ENCODE results near the gene VIPR2.

Gene VIPR2

DNA sequence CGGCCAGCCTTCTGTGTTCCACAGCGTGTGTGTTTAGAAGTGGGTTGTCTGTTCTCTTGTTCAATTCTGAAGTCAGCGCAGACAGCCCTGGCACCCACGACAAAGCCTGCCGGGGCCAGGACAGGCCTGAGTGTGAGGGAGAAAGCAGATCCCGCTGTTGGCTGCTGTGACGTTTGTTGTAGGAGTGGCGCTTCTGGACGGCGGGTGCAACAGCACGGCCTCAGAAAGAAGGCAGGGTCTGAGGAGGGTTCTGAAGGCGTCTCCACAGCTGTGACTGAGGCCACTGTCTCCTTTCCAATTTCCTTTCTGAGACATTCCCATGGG is 76.2 kb downstream of the VIPR2 start:
- peak; percentile 9 for DNase-seq (ENCODE audit: low read depth, low spot score)

DNA sequence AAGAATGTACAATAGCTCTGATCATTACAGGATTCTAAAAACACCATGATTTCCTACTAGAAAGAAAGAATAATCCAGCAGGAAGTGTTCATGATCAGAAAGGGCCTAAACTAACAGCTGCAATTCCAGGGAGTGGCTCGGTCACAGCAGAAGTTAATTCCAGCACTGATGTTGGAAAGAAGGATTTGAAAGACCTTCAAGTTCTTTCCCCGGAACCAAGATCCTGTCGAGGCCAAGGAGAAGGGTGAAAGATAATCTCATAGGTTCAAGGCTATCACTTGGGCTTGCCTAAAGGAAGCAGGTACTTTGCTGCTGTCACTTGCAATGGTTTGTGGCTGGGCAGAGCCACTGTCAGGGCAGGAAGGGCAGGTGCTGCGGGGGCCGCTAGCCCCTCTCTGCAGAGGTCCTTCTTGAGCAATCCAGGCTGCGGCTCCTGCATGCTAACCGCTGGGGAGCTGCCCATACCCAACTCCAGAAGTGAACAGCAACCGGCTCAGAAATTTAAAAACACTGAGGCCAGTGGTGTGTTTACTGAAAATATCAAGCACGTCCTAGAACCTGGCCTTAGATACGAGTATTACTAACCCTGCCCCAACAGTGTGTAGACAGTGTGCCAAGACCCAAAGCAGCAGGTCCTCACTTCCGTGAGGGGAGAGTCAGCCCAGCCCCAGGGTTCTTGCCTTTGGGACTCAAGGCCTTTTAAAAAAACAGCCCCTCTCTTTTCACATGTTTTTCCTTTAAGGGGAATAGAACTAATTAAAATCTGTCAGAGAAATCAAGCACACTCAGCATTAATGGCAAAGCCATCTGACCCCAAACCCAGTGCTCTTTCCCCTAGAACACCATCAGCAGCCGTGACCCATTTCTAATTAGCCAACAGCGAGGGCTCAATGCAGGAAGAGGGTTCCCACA is 76.8 kb downstream of the VIPR2 start:
- no peak for DNase-seq (ENCODE audit: low read depth, low spot score)

DNA sequence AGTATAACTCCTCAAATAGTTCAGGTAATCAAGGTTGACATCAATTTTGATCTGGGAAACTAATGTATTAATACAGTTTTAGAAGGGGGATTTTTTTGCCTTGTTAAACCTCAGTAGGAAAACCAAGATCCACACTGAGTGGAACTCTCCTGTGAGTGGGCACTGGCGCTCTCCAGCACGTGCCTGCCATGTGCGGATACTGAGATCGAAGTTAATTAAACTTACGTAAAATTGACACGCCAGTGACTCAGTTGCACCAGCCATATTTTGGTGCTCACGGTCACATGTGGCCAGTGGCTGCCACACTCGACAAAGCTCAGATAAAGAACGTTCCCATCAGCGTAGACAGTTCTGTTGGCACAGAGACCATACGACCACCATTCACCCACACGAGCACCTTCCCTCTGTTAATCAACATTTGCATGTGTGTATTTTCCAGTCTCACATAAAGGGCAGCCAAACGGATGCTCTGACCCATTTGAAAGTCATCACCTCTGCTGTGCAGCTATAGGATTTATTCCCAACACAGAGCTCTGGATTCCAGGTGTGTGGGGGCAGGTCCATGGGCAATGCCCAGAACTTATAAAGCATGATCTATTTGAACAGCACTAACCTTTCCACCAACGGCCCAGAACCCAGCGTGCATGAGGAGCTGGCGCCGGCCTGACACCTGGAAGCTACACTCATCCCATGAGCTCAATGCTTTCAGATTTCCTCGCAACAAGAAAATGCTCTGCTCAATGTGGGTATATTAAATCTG is 77.7 kb downstream of the VIPR2 start:
- DNase-seq (ENCODE audit: low read depth, low spot score): no peak

DNA sequence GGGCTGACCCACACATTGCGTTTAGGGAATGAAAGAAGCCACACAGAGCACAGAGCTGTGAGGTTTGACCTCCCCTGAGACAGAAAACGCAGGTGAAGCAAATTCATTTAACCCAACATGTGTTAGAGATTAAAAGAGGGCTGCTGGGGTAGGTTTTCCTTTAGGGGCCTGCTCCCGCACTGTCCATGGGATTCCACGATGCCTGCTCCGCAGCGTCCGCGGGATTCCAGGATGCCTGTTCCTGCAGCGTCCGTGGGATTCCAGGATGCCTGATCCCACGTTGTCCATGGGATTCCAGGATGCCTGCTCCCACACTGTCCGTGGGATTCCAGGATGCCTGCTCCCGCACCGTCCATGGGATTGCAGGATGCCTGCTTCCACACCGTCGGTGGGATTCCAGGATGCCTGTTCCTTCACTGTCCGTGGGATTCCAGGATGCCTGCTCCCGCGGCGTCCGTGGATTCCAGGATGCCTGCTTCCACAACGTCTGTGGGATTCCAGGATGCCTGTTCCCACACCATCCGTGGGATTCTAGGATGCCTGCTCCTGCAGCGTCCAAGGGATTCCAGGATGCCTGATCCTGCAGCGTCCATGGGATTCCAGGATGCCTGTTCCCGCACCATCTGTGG is 78.7 kb downstream of the VIPR2 start:
- DNase-seq (ENCODE audit: low read depth, low spot score): no peak

DNA sequence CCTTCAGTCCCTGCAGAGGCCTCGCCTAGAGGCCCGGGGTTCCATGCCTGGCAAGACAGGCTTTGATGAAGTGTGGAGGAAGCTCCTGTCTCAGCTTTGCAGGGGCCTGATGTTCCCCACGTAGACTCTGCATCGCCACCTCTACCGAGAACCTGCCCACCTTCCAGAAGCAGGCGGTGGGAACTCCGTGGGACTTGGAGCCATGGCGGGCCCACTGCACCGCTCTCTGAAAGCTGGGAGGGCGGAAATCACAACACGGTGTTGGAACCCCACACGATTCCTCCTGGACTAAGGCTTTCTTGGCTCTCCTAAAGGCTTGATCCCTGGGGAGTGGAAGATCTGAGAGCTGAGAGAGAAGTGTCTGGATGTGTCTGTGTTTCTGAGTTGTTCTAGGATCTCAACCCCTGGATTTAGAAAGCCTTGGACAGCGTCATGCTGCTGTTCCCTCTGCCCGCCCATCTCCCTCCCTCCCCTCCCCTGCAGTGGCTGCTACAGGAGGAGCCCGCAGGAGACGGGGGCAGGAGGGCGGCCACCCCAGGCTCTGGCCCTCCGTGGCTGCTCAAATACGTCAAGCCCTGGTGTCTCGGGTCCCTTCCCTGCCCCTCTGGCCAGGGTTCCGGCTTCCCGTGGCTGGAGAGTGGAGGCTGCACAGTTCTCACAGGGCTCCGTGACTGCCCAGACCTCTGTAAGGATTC is 79.7 kb downstream of the VIPR2 start:
- DNase-seq (ENCODE audit: low read depth, low spot score): no peak

DNA sequence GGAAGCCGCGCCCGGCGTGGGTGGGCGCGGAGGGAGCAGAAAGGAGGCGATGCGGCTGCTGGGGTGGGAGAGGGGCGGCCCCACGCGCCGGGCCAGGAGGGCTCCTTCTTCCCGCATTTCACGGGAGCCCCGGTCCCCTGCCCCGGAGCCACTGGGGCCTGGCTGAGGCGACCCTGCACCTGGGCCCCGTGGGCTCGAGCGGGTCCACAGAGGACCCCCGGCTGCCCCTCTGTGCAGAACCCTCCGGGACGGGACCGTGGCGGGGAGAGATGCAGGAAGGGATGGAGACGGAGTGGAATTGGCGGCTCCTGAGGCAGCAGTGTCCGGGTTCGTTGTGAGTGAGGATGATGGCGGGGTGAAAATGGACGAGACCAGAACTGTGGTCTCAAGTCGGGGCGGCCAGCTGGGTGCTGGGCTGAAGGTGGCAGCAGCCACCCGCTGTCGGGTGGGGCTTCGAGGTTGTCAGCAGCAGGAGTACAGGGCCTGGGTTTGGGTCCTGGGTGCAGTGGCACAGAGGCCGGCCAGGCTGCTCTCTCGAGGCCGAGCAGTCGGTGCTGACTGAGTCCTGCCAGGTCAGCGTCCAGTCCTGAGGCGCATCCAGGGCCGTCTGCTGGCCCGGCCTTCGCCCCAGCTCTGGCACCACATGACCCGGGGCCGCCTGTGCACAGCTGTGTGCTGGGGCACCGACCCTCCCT is 80.4 kb downstream of the VIPR2 start:
- no peak for DNase-seq (ENCODE audit: low read depth, low spot score)

DNA sequence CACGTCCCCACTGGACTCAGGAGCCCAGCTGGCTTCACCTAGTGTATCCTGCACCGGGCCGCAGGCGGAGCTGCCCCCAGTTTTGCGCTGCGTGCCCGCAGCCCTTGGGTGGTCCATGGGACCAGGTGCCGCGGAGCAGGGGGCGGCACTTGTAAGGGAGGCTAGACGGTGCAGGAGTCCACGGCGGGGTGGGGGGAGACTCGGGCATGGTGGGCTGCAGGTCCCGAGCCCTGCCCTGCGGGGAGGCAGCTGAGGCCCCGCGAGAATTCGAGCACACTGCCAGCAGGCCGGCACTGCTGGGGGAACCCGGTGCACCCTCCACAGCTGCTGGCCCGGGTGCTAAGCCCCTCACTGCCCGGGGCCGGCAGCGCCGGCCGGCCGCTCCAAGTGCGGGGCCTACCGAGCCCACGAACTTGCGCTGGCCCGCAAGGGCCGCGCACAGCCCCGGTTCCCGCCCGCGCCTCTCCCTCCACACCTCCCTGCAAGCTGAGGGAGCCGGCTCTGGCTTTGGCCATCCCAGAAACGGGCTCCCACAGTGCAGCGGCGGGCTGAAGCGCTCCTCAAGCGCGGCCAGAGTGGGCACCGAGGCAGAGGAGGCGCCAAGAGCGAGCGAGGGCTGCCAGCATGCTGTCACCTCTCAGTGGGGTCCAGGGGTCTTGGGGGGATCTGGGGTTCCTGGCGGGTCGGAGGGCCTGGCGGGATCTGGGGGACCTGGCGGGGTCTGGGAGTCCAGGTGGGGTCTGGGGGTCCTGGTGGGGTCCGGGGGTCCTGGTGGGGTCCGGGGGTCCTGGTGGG is 81.4 kb downstream of the VIPR2 start:
- no peak for DNase-seq (ENCODE audit: low read depth, low spot score)

DNA sequence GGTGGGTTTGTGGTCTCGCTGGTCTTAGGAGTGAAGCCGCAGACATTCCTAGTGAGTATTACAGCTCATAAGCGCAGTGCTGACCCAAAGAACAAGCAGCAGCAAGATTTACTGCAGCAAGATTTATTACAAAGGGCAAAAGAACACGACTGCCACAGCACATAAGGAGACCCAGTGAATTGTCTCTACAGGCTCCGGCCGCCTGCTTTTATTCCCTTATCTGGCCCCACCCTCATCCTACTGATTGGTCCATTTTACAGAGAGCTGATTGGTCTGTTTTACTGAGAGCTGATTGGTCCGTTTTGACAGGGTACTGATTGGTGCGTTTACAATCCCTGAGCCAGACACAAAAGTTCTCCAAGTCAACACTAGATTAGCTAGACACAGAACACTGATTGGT is 82.1 kb downstream of the VIPR2 start:
- DNase-seq (ENCODE audit: low read depth, low spot score): no peak

DNA sequence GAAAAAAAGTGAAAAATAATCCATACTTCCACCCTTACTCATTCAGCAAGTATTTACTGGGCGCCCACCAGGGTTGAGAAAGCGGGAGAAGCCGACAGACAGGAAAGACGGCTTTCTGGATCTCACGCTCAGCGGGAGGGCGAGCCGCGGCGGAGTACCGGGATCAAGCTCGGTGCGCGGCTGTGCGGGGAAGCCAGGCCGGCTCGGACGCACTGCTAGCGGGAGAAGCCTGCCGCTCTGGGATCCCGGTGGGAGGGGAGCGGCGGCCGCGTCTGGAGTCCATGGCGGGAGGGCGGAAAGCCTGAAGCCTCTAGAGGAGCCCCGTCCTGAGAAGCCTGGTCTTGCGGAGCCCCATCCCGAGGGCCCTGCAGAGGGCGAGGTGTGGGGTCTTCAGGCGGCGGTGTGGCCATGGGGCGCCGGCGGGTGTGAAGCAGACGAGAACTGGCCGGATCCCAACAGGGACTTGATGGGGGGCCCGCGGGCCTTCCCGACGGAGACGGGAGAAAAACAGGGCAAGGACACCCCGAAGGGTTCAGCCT is 82.9 kb downstream of the VIPR2 start:
- no peak for DNase-seq (ENCODE audit: low read depth, low spot score)

DNA sequence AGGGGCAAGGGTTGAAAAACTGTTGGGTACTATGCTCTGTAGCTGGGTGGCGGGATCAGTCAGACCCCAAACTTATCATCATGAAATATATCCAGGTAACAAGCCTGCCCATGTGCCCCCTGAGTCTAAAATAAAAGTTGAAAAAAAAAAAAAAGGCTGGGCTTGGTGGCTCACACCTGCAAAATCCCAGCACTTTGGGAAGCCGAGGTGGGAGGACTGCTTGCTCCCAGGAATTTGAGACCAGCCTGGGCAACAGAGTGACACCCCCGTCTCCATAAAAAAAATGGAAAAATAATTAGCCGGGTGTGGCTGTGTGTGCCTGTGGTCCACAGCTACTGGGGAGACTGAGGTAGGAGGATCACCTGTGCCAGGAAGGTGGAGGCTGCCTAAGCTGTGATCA is 83.5 kb downstream of the VIPR2 start:
- no peak for DNase-seq (ENCODE audit: low read depth, low spot score)

DNA sequence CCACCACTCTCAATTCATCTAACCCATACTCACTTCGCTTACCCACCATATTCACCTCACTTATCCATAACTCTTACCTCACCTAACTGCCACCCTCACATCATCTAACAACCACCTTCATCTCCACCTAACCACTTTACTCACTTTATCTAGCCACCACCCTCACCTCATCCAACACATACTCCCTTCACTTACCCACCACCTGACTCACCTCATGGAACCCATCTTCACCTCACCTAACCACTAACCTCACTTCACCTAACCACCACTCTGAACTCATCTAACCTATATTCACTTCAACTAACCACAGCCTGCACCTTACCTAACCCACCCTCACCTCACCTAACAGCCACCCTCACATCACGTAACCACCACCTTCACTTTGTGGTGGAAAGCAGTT is 84.2 kb downstream of the VIPR2 start:
- DNase-seq (ENCODE audit: low read depth, low spot score): no peak

DNA sequence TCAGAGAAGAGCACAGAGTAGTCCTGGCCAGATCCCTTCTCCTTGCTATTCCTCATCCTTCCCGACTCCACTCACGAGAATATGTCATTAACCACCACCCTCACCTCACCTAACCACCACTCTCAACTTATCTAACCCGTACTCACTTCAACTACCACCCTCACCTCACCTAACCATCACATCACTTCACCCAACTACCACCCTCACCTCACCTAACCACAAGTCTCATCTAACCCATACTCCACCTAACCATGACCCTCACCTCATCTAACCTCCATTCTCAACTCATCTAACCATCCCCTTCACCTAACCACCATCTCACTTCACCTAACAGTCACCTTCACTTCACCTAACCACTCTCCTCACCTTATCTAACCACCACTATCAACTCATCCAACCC is 85.0 kb downstream of the VIPR2 start:
- no peak for DNase-seq (ENCODE audit: low read depth, low spot score)

DNA sequence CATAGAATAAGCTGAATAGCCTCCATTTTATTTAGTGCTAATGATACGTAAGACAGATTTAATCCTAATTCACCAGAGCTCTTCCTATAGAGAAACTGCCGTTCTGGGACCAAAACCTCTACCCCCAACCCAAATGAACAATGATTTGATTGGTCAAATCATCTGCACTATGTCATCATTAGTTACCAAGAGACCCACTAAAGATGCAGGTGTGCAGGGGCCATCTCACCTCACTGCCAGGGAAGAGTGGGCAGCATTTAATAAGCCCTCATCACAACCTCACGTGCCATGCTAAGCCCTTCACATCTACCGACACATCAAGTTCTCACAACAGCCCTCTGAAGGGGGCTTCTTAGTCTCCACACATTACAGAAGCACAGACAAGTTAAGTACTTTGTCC is 87.0 kb downstream of the VIPR2 start:
- no peak for DNase-seq (ENCODE audit: low read depth, low spot score)

DNA sequence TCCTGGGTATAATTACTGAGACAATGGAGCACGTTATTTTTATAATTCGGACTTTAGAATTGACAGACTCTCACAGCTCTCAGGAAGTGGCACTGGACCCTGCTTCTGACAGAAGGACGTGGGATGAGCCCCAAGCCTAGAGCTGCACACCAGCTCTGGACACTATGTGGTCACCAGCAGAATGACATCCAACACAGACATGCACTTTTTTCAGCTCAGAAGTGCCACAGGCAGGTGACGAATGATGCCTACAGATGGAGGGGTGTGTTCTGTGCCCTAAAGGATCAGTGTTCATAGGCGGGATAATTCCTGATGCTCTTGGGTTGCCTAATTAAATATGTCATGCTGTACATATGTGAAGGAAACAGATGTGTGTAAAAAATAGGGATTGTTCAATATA is 87.9 kb downstream of the VIPR2 start:
- DNase-seq (ENCODE audit: low read depth, low spot score): no peak

DNA sequence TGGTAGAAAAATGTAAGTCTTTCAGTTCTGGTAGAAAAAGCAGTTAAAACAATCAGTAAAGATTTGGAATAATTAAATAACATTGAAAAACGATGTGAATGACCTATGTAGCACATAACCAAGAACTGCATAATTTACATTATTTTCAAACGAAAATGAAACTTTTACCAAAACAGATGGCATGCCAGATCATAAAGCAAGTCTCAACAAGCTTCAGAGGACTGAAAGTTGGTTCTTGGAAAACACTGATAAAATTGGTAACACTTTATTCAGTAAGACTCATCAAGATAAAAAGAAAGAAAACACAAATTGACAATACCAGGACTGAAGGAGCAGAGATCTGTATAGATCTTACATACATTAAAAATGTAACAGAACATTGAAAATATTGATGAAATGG is 92.8 kb downstream of the VIPR2 start:
- no peak for DNase-seq (ENCODE audit: low read depth, low spot score)

DNA sequence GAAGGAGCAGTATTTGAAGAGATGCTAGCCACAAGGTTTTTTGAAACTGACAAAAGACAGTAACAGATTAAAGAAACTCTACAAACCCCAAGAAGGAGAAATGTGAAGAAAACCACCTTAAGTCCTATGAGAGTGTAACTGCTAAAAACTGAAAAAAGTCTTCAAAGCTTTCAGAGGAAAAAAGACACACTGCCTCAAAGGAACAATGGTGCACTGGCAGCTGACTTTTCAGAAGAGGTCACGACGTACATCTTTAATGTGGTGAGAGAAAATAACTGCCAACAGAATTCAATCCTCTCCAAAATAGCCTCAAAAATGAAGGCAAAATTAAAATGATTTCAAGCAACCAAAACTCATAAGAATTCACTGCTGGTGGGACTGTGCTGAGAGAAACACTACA is 94.0 kb downstream of the VIPR2 start:
- DNase-seq (ENCODE audit: low read depth, low spot score): no peak

DNA sequence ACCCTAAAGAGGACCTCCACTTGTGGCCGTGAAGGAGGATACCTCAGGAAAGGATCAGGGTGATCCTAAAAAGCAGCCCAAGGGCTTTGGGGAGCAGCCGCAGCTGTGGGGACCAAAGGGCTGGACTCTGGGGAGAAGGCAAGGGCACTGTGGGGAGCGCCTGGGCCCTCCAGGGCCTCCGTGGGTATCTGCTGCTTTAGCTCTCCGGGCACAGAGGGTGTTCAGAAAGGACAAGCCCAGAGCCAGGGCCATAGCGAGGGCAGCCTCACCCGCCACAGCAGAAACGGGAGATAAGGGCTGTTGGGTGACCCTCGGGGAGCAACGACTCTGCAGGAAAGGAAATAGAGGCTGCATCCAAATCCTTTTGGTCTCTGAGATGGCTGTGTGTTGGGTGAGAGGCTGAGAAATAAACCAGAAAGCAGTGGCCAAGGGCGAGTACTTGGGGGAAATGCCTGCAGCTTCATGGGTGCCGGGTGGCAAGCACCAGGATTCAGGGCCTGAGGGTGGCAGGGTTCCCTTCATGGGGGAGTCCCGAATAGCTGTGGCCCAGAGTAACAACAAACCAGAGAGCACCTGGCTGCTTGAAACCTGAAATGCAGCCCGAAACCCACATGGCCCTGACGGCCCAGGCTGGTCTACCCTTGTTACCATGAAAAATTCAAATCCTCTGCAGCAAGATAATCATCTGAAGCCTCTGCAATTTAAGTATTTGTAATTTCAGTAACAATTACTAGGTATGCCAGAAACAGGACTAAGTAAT is 95.2 kb downstream of the VIPR2 start:
- no peak for DNase-seq (ENCODE audit: low read depth, low spot score)

DNA sequence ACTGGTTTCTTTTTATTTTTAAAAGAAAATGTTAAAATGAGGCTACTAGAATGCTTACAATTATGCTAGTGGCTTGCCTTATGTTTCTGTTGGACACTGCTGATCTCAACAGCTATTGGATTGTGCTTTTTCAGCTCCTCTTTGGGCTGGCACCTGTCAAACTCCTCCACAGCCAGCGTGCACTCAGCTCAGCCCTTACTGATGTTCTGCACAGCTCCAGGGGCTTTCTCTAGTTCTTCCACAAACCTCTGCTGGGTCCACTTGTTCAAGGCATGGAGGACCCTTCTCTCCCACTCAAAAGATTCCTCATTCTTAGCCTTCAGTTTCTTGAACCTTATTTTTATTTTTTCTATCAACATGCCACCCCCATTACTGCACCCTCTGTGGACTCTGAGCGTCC is 96.0 kb downstream of the VIPR2 start:
- no peak for DNase-seq (ENCODE audit: low read depth, low spot score)

DNA sequence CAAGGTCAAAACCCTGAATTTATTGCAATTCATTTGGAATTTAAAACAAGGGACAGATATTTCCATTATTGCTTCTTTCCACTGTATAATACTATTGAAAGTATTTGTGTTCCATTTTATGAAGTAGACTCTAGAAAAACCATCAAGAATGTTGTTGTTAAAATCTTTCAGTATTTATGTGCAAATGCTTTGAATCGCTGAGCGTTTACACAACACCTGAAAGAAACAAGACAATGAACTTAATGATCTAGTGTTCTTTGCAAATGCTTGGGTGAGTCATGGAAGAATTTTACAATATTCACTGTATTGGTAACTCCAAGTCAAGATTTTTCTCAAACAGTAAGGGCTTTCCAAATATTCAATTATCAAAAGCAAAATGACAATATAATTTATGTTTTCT is 97.1 kb downstream of the VIPR2 start:
- no peak for DNase-seq (ENCODE audit: low read depth, low spot score)

DNA sequence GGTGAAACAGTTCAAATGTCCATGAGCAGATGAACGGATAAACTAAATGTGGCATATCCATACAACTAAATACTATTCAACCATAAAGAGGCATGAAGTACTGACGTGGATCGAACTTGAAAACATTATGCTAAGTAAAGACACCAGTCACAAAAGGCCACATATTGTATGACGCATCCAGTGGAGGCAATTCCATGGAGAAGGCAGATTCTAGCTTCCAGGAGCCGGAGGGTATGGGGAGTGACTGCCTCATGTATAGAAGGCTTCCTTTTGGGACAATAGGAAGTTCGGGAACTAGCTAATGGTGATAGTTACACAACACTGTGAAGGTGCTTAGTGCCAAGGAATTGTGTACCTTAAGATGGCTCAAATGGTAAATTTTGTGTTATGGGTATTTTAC is 98.4 kb downstream of the VIPR2 start:
- DNase-seq (ENCODE audit: low read depth, low spot score): no peak
